Measurements from ENCODE around the gene REPS1. TPM values are rescaled to one million over a fixed set of nuclear protein-coding genes. Genes with fewer than 3 reads are reported as not detected.

Gene REPS1
- total and polyA plus RNA-seq, 10 donors: 17.2 to 75.7 (median 58.6) TPM

DNA sequence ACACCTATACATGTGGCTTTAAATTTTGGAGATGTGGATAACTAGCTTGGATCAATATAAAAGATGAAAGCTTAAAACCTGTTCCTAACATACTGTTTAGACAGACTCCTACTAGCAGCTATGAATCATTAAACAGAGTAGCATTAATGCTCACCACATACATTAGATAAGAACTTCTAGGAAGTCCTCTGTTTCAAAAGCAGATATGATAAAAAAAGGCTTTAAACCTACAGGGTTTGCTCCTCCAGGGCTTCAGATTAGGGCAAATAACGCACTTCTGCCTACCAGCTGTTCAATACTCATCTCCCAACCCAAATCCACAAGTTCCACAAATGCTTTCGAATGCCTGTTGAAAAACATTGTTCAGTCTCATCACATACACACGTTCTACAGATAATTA is 1.5 kb downstream of the REPS1 start:
- Histone ChIP-seq H3K27ac (peak overlapping the region in 6 of 8 donors; percentile 86 to 96 (median 93)), H3K4me1 (peaks cover 32 to 70% (median 61%) of the 10 kb centered on the region in 6 donors), H3K27me3 (replicated peaks in 1 of 7) (no peaks in the 10 kb centered on the region), H3K9me3 (no peaks in the 10 kb centered on the region), H3K36me3 (no peaks in the 10 kb centered on the region), H3K4me3 (peak overlapping the region; percentile 66 to 88 (median 76))
- WGBS, 5 donors: 7 to 13% (median 8%) methylated on average over 3 of the region's 3 CpGs
- TF ChIP-seq POLR2A (IDR thresholded peaks at IDR 0.05) (no peak), POLR2AphosphoS5 (IDR thresholded peaks at IDR 0.05) (no peak)
- TF ChIP-seq, protein P1, sequence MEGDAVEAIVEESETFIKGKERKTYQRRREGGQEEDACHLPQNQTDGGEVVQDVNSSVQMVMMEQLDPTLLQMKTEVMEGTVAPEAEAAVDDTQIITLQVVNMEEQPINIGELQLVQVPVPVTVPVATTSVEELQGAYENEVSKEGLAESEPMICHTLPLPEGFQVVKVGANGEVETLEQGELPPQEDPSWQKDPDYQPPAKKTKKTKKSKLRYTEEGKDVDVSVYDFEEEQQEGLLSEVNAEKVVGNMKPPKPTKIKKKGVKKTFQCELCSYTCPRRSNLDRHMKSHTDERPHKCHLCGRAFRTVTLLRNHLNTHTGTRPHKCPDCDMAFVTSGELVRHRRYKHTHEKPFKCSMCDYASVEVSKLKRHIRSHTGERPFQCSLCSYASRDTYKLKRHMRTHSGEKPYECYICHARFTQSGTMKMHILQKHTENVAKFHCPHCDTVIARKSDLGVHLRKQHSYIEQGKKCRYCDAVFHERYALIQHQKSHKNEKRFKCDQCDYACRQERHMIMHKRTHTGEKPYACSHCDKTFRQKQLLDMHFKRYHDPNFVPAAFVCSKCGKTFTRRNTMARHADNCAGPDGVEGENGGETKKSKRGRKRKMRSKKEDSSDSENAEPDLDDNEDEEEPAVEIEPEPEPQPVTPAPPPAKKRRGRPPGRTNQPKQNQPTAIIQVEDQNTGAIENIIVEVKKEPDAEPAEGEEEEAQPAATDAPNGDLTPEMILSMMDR (IDR thresholded peaks at IDR 0.05 in 8 of 11, conservative IDR thresholded peaks at IDR 0.05 in 3 of 11): no peak
- intact Hi-C loops (cut with DNase I; ENCODE audit: low total_unique reads): loop anchor here (5.0 kb wide), 1 partner anchor 169 kb away; no protein-coding TSS in a partner anchor
- no peak for DNase-seq

DNA sequence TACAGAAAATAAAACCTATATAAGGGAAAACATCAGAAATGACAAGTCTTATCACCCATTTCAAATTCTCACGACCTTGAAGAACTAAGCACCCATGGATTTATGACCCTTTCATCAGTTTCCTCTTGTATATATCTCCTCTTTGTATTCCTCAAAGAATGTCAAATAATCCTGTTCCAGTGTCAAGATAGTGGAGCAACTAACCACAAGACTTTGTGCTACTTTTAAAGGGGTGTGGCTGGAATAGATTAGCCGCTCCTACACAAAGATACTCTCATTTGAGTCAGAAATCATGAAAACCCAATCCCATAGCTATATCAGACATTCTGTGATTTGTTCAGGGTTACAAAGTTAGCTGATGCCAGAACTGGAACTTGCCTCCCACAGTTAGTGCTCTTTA is 6.6 kb downstream of the REPS1 start:
- intact Hi-C loops (cut with DNase I; ENCODE audit: low total_unique reads): no loop called here

DNA sequence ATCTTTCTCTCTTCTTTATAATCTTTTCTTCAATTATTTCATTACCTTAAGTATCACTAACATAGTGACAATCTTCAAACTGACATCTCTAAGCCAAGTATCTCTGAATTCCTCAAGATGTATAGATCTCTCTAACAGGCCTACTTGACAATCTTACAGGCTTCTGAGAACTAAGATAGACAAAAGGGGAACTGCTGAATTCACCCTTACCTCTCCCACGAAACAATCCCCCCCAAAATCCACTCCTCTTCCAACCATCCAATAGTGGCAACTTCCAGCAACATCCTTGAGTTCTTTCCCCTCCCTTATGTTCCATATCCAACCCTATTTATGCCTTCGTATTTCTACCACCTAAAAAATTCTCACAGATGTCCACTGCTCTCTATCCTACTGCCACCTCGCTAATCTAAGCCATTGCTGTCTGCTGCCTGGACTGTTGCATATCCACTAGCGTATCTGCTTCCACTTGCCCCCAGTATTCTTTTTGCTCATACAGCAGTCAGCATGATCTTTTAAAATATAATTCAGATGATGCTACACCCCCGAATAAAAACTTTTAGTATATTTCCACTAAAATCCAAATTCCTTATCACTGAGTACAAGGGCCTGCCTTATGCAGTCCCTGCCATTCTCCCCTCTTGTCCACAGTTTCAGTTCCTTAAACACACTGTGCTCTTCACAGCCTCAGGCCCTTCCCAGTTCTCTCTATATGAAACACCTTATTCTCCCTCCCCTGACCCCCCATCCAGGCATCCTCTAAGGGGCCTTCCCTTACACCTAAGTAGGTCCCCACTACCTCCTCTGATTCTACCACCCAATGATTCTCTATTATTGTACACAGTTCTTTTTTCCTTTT is 8.0 kb downstream of the REPS1 start:
- no peak for DNase-seq
- Histone ChIP-seq H3K4me1 (peaks cover 23 to 99% (median 74%) of the 10 kb centered on the region in 6 donors), H3K27ac (peak overlapping the region in 1 of 8 donors; percentile 39), H3K4me3 (no peak overlapping the region), H3K36me3 (no peaks in the 10 kb centered on the region), H3K27me3 (replicated peaks in 1 of 7) (no peaks in the 10 kb centered on the region), H3K9me3 (no peaks in the 10 kb centered on the region)
- 82 to 91% (median 88%) methylated on average over 5 of the region's 5 CpGs for WGBS, 5 donors
- intact Hi-C loops (cut with DNase I; ENCODE audit: low total_unique reads): no loop called here
- TF ChIP-seq POLR2A (IDR thresholded peaks at IDR 0.05): no peak
- TF ChIP-seq, protein P1 (IDR thresholded peaks at IDR 0.05 in 8 of 11, conservative IDR thresholded peaks at IDR 0.05 in 3 of 11): no peak
- TF ChIP-seq POLR2AphosphoS5 (IDR thresholded peaks at IDR 0.05): no peak

More for the DNA sequence above, 6.6 kb downstream of the REPS1 start:
- Histone ChIP-seq H3K36me3 (no peaks in the 10 kb centered on the region), H3K27ac (no peak overlapping the region), H3K4me1 (peaks cover 28 to 100% (median 76%) of the 10 kb centered on the region in 6 donors), H3K27me3 (replicated peaks in 1 of 7) (no peaks in the 10 kb centered on the region), H3K9me3 (no peaks in the 10 kb centered on the region), H3K4me3 (no peak overlapping the region)
- no peak for DNase-seq
- TF ChIP-seq POLR2A (IDR thresholded peaks at IDR 0.05) (no peak), POLR2AphosphoS5 (IDR thresholded peaks at IDR 0.05) (no peak)
- TF ChIP-seq, protein P1 (IDR thresholded peaks at IDR 0.05 in 8 of 11, conservative IDR thresholded peaks at IDR 0.05 in 3 of 11): no peak
- 55 to 75% (median 68%) methylated on average over 2 of the region's 2 CpGs for WGBS, 5 donors

DNA sequence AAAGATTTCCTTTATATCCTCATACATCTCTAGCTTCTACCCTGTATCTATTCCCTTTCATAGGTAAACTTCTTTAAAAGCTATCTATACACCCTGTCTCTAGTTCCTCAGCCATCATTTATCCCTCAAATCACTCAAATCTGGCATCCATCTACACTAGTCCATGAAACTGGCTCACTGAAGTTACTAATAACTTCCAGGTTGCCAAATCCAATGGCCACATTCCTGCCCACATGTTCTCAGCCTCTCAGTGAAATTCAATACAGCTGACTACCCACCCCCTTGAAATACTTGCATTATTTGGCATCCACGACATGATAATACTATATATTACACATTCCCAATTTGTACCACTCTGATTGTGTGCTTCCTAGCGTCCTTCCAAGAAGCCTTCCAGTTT is 8.7 kb downstream of the REPS1 start:
- DNase-seq: no peak
- Histone ChIP-seq H3K27ac (no peak overlapping the region), H3K4me3 (no peak overlapping the region), H3K27me3 (replicated peaks in 1 of 7) (no peaks in the 10 kb centered on the region), H3K9me3 (no peaks in the 10 kb centered on the region), H3K36me3 (no peaks in the 10 kb centered on the region), H3K4me1 (peaks cover 23 to 99% (median 74%) of the 10 kb centered on the region in 6 donors)
- TF ChIP-seq, protein P1 (IDR thresholded peaks at IDR 0.05 in 8 of 11, conservative IDR thresholded peaks at IDR 0.05 in 3 of 11): no peak
- TF ChIP-seq POLR2A (IDR thresholded peaks at IDR 0.05): no peak
- no peak for TF ChIP-seq POLR2AphosphoS5 (IDR thresholded peaks at IDR 0.05)
- 60 to 97% (median 92%) methylated on average over 2 of the region's 2 CpGs for WGBS, 5 donors
- intact Hi-C loops (cut with DNase I; ENCODE audit: low total_unique reads): no loop called here

Data from spleen (tissue), 11 donors.